ENCODE data around the gene ENDOD1. TPM values are rescaled to one million over a fixed set of nuclear protein-coding genes. Genes with fewer than 3 reads are reported as not detected.

ENDOD1 gene
- total RNA-seq, 1 experiment from 2014 or later, result 28.2 TPM

GRCh38 chr11:95095858-95096587 is 6.4 kb downstream of the ENDOD1 start:
- intact Hi-C loops (cut with micrococcal nuclease; ENCODE audit: unreplicated experiment), result no loop called here
- H3K9me3 ChIP-seq (ENCODE audit: control insufficient read depth, insufficient read depth, low read depth, low read length), result no peaks in the 10 kb centered on the region
- H3K4me3 ChIP-seq (ENCODE audit: low read depth in 2 of 2, low read length in 2 of 2), result no peak overlapping the region
- H3K27me3 ChIP-seq (ENCODE audit: control insufficient read depth, insufficient read depth, low read length), result no peaks in the 10 kb centered on the region
- TF ChIP-seq POLR2AphosphoS5 (IDR thresholded peaks at IDR 0.05; ENCODE audit: low read depth, low read length) (no peak), CTCF (IDR thresholded peaks at IDR 0.05) (no peak), TCF7L2 (IDR thresholded peaks at IDR 0.05; ENCODE audit: low read depth, low read length) (no peak), SIN3A (IDR thresholded peaks at IDR 0.05; ENCODE audit: borderline replicate concordance, insufficient read depth, low read depth, low read length) (no peak), REST (IDR thresholded peaks at IDR 0.05; ENCODE audit: insufficient read depth in 1 of 2, low read depth in 2 of 2, low read length in 1 of 2) (no peak)
- peaks cover 13% of the 10 kb centered on the region; the same call in 1 of the 2 replicates for H3K4me1 ChIP-seq (ENCODE audit: control insufficient read depth, insufficient read depth, low read length)
- no peaks in the 10 kb centered on the region for H3K36me3 ChIP-seq (ENCODE audit: control insufficient read depth, insufficient read depth, low read length)
- H3K27ac ChIP-seq (ENCODE audit: low read length), result no peak overlapping the region
- POLR2A ChIA-PET, result interaction anchor here (0.6 to 0.8 kb wide), 2 partner anchors 136 to 255 kb away, joined by 4 to 7 read pairs; no protein-coding TSS in a partner anchor
- CTCF ChIA-PET, result no interaction called here
- ATAC-seq (no peak), DNase-seq (ENCODE audit: low read depth, low spot score) (no peak)
- in situ Hi-C loops (cut with HindIII; ENCODE audit: low pct_unique_long_range_greater_than_20kb, low sequenced_read_pairs), result no loop called here
- no TSS peak for BruUV-seq (replicated peaks)

- in situ Hi-C loops (cut with HindIII; ENCODE audit: low pct_unique_long_range_greater_than_20kb, low sequenced_read_pairs) (no loop called here), intact Hi-C loops (cut with micrococcal nuclease; ENCODE audit: unreplicated experiment) (no loop called here)
- ChIA-PET CTCF (no interaction called here), POLR2A (no interaction called here)
- H3K4me1 ChIP-seq (ENCODE audit: control insufficient read depth, insufficient read depth, low read length), result peaks cover 9% of the 10 kb centered on the region; the same call in 1 of the 2 replicates
- no TSS peak for BruUV-seq (replicated peaks)
- H3K36me3 ChIP-seq (ENCODE audit: control insufficient read depth, insufficient read depth, low read length), result no peaks in the 10 kb centered on the region
- H3K27ac ChIP-seq (ENCODE audit: low read length), result no peak overlapping the region
- DNase-seq (ENCODE audit: low read depth, low spot score), result no peak
- ATAC-seq, result no peak
- H3K4me3 ChIP-seq (ENCODE audit: low read depth in 2 of 2, low read length in 2 of 2), result no peak overlapping the region
- TF ChIP-seq TCF7L2 (IDR thresholded peaks at IDR 0.05; ENCODE audit: low read depth, low read length) (no peak), REST (IDR thresholded peaks at IDR 0.05; ENCODE audit: insufficient read depth in 1 of 2, low read depth in 2 of 2, low read length in 1 of 2) (no peak), POLR2AphosphoS5 (IDR thresholded peaks at IDR 0.05; ENCODE audit: low read depth, low read length) (no peak), CTCF (IDR thresholded peaks at IDR 0.05) (no peak), SIN3A (IDR thresholded peaks at IDR 0.05; ENCODE audit: borderline replicate concordance, insufficient read depth, low read depth, low read length) (no peak)
- H3K9me3 ChIP-seq (ENCODE audit: control insufficient read depth, insufficient read depth, low read depth, low read length), result no peaks in the 10 kb centered on the region
- no peaks in the 10 kb centered on the region for H3K27me3 ChIP-seq (ENCODE audit: control insufficient read depth, insufficient read depth, low read length)
Measured at GRCh38 chr11:95097209-95097608, 7.6 kb downstream of the ENDOD1 start.
